GM21825 (cell line): ENCODE results near the gene TFAP2E.
A peak's percentile ranks its signal among the peaks of the same experiment; 100 is the strongest.

Experiments
- ATAC-seq: cut with Tn5 transposase; IDR thresholded peaks from one replicate; pipeline ENCODE4 v1.9.1; 2021; ENCODE audit warnings: mild to moderate bottlenecking, moderate library complexity; ENCODE audit not compliant: unreplicated experiment

Gene TFAP2E

DNA sequence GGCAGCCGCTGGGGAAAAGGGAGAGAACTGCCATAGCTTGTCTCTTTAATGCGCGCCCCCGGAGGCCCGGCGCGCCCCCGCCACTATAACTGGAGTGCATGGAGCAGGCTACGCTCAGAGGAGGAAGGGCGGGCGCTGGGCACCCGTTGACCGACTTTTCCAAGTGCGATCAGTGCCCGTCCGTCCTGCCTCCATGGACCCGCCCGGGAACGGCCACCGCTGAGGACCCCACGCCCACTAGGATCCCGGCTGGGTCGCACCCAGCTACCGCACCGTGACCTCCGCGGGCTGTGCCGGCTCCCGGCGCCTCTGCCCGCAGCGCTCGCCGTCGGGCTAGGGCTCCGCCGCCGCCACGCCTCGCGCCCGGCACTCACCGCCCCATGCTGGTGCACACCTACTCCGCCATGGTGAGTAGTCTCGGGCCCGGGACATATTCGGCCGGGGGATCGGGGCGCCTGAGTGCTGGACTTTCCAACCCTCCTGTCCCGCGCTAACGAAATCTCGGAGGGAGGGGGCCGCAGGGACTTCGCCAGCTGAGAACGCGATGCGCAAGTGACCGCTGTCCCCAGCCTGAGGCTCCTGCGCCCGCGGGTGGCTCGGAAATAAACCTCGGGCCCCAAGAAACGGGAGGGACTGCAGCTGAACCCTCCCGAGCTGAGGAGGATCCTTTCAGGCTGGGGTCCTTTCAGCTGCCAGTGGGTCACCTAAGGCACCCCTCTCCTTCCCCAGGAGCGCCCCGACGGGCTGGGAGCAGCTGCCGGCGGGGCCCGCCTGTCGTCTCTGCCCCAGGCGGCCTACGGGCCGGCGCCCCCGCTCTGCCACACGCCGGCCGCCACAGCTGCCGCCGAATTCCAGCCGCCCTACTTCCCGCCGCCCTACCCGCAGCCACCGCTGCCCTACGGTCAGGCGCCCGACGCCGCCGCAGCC, at the start of gene TFAP2E:
TFAP2E (plus strand) TSS at position 117 of the 927 bp plus-strand sequence; CDS start at position 381, 264 bp downstream.
- ATAC-seq: no peak

DNA sequence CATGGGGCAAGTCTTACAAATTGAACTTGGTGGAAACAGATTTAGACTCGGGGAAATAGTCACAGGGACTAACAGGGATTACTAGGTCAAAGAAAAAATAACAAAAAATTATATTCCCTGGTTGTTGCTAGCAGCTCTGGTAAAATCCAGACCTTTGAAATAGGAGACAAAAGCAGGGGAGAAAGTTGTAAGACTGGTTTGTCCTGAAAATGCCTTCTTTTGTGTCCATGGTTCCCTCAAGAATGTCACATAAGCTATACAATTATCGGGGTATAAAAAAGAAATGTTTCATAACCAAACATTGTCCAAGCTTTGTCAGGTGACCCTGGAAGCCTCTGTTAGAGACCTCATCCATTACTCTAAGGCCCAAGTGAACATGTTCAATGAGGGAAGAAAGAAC, 49.0 kb upstream of the TFAP2E start:
- no peak for ATAC-seq

DNA sequence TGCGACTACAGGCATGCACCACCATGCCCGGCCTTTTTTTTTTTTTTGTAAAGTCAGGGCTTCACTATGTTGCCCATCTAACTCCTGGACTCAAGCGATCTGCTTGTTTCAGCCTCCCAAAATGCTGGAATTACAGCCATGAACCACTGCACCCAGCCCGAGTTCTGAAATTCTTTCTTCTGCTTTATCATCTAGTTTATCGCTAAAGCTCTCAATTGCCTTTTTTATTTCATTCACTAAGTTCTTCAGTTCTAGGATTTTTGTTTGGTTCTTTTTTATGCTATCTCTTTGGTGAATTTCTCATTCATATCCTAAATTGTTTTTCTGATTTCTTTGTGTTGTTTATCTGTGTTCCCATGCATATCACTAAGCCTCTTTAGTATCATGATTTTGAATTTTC, 42.9 kb upstream of the TFAP2E start:
- no peak for ATAC-seq

DNA sequence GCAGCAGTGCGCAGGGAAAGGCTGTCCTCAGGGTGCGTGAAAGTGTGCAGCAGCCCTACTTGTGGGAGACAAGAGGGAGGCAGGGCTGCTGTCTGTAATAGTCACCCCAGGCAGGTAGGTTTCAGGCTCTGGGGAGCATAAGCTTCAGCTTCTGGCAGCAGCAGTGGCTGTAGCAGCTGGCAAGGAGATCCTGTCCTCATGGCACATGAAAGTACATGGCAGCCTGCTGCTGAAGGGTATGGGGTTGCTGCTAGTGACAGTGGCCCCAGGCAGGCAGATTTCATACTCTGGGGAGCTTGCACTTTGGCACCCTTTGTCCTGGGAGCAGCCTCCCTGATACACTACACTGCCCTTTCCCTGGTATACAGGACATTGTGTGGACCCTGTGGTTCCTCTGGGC, 42.2 kb upstream of the TFAP2E start:
- no peak for ATAC-seq

DNA sequence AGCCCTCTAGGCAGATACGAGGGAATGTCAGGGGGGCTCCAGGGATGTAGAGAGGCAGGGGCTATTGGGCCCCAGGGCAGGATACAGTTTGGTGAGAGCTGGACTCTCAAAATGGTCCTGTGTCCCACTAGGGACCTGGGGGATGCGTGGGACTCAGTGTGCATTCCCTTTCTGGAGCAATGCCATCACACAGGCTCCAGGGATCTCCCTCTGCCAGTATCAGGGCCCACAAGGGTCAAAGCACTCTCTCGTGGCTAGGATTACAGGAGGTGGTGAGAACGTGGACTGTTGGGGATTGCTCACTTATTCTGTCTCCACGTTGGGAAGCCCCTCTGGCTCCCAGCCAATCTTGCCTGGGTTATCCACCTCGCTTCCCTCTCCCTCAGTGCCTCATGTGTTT, 41.7 kb upstream of the TFAP2E start:
- ATAC-seq: no peak

DNA sequence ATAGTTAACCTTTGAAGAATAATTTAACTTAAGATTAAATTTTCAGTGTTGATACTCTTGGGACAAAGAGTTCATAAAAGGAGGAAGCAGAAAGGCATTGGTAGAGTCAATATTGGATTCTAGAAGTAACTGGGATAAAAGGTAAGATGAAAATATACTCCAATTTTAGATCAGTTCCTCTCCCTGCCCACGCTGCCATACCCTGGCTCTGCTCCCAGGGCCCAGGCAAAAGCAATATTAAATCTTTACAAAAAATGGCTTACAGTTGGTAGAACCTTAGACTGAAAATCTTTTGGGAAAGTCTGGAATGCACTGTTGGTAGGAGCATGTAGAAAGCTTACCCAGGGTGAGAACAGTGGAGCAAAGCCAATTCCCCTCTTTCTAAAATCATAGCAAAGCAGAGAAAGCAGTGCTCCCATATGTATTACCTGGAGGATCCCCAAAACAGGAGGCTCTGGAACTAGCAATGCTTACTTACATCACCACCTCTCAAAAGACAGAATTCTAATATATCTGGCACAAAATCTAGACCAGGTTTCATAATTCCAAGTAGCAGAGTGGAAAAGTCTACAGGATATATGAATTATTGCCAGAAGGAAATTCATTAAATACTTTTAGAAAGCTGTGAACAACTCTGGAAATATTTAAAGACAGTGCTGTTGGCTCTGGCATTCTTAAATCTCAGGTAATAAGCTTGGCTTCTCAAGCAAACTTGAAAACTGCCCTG, 40.5 kb upstream of the TFAP2E start:
- no peak for ATAC-seq

DNA sequence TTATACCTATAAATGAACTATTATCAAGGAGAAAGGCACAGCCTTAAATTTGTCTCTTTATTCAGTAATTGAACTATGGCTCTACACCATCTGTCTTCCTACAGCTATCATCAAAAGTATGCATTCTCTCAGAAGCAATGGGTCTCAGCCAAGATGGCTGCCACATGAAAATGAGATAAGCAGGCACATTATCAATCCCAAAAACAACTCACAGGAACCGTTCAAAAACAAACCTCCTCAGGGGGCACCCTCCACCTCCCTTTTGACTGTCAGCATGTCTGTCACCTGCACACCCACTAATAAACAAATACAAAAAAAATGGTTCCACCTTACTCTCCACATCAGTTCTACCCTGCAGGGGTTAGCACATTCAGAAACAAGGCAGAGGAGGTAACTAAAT, 39.5 kb upstream of the TFAP2E start:
- no peak for ATAC-seq

DNA sequence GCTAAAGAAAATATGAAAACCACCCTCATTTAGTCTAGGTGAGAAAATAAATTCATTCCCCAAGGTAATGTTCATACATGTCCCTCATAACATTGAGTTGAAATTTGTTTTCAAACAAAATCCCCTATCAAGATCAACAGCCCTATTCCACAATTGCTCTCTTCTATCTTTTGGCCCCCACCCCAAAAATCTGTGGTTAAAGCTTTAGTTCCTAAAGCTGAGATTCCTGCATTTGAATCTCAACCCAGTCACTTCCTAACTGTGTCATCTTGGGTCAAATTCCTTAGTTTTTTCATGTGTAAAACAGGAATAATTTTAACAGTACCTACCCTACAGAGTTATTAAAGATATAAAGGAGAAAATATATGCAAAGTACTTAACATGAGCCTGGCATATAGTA, 37.9 kb upstream of the TFAP2E start:
- ATAC-seq: no peak

DNA sequence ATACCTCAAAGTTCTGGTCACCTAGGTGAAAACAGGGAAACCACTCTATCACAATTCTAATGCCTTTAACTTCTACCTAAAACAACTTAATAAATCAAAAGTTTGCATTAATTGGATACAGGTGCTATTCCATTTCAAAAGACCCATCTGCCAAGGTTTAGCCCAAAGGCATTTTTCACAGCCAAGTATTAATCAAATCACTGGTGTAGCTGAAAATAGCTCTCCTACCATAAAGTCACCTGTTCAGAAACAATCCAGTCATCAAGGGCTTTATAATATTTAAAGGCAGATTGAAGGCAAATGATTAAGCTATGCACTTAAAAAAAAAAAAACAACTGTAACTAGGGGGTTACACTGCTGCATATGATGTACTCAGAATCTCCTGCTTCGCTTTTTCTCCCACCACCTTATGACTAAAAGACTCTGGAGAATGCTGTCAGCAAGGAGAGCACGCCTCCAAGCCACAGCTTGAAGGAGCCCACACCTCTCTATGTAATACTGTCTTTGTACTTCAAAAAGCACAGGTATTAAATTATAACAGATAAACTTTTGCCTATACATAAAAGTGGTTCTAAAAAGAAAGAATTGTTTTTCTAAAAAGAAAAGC, 36.5 kb upstream of the TFAP2E start:
- no peak for ATAC-seq

DNA sequence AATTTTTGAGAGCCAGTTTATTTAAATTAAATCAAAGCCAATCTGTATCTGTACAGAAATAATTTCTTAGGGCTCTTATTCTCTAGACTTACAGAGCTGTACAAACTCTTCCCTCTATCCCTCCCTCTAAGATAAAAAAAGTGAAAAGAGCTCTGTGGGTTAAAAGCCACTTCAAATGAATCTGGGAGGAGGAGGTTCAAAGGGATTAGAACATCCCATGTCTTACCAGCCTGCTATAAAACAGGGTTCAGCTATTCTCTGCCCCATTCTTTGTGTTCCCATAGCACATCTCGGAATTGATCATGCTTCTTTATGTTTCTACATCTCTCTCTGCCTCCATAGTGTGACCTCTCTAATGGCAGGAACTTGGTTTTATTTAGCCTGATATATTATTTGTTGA, 35.3 kb upstream of the TFAP2E start:
- no peak for ATAC-seq

DNA sequence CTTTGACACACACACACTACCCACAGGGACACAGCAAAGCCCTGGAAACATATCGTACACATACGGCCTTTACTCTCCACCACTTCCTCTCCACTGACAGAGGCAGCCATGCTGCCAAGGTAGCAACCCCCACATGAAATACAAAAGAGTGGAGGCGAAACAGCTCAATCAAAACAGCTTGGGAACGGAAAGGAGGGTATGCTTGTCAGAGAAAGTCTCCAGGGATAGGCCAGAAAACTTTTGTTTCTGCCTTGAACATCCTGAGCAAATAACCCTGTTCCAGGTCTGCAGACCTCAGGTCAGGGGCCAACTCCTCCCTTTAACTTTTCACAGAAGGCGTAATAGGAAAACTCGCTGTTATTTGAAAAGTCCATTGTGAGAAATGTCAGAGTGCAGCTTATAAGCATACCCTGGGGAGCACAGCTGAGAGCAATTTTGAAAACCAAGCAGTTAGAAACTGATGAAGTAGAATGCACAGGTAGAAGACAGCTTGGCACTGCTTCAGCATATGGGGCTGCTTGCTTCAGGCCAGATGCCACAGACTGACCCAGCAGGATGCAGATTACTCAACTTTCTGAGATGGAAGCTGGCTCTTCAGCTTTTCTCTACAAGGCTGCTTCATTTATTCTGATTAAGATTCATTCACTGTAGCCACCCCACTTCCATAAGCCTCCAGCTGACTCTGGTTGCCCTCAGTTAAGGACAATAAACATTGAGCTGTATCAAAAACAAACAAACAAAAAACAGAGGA, 33.9 kb upstream of the TFAP2E start:
- ATAC-seq: peak; percentile 35

DNA sequence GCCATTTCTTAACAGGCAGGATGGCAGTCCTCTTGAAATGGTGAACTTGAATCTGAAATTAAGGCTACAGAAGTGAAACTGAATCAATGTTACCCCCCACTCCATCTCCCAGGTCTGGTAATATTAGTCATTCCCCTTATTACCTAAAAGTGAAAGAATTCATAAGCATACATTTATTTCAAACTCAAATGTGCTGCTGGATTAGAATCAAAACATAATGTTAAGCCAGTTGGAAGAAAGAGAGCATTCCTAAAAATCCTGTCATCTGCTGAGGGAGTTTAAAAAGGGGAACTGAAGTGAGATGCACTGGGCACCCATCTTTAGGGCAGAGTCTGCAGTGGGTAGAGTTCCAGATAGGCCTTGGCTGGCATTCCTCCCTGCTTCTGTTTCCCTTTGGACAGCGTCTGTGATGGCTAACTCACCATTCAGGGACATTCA, 33.3 kb upstream of the TFAP2E start:
- no peak for ATAC-seq

DNA sequence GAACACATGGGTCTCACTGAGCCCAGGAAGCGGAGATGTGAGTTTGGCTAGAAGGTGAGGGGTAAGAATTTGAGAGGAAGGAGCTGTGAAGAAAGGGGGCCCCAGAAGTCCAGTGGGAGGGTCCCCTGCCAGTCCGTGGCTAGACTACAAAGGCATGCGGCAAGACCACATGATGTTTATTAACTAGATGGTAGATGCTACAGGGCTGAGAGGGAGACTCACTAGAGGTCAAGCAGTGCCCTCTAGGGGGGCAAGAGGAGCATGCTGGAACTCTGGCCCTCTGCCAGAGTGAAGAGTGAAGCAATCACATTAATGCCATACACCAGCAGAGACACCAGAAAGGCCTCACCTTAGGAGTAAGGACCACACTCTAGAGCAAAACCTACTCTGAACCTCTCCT, 28.1 kb upstream of the TFAP2E start:
- ATAC-seq: no peak

DNA sequence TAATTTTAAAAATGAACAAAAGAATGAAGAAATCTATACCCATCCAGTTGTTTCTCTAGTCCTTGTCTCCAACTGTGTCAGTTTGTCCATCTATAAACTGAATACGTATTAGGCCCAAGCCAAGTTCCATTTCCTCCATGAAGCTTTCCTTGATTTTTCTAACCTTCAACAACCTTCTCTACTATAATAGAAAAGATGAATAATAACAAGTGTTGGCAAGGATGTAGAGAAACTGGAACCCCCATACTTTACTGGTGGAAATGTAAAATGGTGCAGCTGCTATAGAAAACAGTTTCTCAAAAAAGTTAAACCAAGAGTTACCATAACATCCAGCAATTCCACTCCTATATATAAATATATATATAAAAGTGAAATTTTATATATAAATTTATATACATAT, 26.5 kb upstream of the TFAP2E start:
- no peak for ATAC-seq

DNA sequence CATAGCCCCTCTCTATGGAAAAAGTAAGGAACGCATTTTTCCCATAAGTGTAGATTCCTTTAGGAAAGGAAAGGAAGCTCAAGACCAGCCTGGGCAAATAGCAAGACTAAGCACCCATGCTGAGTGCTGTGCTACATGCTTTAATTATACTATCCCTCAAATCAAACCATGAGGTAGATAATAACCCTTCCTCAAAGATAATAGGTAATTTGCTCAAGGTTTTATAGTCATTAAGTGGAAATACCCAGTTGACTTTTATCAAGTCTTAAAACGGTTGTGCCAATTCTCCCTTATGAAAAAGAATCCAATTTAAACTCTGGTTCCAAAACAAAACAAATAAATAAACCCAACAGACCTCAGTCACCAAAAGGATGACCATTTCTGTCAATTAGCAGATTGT, 19.3 kb upstream of the TFAP2E start:
- no peak for ATAC-seq

DNA sequence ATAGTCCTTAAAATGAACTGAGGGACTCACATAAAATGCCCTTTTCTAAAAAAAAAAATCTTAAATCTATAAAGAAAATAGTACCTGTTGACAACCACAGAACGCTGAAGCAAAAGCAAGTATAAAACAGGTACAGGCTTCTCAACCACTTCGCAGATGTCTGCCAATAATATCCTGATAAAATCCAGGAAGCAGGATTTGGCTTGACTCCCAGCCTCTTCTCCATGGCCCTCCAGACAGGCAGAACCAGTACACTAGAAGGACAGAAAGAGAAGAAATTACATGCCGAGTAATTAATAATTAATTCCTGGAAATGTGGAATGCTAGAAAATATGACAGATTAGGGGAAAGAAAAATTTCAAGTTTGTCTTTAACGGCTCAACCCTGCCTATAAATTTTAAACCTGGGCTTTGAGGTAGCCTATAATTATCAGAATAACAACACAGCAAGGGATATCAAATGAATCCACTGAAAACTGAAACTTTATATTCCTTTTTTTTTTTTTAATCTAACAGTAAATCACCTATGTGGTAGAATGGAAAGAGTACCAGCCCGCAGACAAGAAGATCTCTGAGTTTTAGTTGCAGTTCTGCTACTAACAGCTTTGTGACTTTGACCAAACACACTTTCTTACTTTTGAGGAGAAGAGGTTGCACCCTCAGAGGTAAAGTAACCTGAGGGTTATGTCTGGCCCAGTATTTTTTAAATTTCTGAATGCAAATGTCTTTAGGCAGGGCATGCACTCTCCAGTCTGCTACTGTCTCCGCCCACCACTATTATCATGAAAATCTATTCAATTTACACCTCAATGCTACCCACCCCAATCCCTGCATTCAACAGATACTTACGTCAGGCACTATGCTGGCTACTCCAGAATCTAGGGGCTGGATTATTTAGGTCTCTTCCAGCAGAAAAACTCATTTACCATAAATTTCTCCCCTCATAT, 18.6 kb upstream of the TFAP2E start:
- ATAC-seq: no peak

DNA sequence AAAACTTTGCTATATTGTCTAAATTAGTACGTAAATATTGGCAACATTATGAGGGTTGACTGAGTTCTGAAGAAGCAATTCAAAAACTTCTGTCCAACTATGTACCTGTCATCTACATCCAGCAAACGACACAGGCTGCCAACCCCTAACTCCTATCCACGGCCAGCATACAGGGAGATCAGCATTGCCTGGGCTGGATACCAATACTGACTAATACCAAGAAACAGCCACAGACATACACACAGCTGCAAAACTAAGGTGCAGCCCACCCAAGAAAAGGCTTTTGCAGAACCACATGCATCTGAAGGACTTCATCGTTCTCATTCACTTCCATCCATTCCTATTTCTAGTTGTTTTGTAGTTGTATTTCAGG, 17.9 kb upstream of the TFAP2E start:
- ATAC-seq: no peak

DNA sequence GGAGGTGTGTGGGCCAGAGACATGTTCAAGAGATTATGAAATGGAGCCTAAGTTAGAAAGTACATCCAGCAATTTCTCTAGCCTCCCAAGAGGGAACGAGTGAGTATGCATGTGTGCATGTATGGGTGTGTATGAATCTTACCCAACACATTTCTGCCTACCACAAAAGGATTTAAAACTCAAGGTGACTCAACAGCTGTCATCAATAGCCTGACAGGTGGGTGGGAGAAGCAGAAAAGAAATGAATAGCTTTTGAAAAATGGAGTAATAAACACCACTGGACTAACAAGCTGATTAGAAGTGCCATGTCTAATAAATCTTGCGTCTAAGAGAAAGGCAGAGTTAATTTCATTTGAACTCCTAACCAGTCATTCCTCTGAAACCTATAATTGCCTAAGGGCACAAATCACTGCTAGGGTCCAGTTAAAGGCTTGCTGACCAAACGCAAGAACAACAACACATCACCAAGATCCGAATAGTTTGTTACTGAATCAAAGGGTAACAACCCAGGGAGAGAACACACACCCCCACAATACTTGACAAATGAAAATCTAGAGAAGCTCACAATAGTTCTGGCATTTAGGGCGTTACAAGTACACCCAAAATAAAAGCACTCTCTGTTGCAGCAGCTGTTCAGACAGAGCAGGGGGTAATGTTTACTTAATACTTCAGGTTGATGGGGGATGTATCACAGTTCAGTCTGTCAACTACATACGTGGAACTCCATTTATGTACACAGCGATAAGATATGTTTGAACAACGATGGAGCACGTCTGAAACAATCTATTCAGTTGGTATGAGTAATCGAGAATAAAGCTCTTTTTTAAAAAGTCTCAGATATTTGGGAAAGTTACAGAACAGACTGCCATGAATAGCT, 17.3 kb upstream of the TFAP2E start:
- ATAC-seq: no peak
